Stimulated activated effector memory CD8-positive, alpha-beta T cell treated with anti-CD3 and anti-CD28 coated beads, Interleukin-12 subunit alpha, Interleukin-12 subunit beta, amount 100 ng/mL, for 72 hours (primary cell): ENCODE measurements around the gene WIPI1.
A peak's percentile ranks its signal among the peaks of the same experiment; 100 is the strongest.

Experiments used
- ATAC-seq: fragments of 150-1000 bp; cut with Tn5 transposase; 2 replicates; pipeline ENCODE4 v1.10.0; 2021
- DNase-seq, 2 donors: peaks; one replicate each; pipeline ENCODE4 v3.0.0; 2021 to 2022; ENCODE audit warnings: low spot score in 2 of 2
- H3K27ac Mint-ChIP-seq: one replicate; pipeline ENCODE4 v1.8.0; 2022; ENCODE audit warnings: mild to moderate bottlenecking, mixed read lengths
- H3K36me3 Mint-ChIP-seq: one replicate; pipeline ENCODE4 v1.8.0; 2022; ENCODE audit warnings: mild to moderate bottlenecking, mixed read lengths
- H3K4me1 Mint-ChIP-seq: one replicate; pipeline ENCODE4 v1.8.0; 2022; ENCODE audit warnings: mixed read lengths
- H3K4me3 Mint-ChIP-seq: one replicate; pipeline ENCODE4 v1.8.0; 2022; ENCODE audit warnings: mild to moderate bottlenecking, mixed read lengths
- H3K9me3 Mint-ChIP-seq: one replicate; pipeline ENCODE4 v1.8.0; 2022; ENCODE audit warnings: mixed read lengths

WIPI1 gene

DNA sequence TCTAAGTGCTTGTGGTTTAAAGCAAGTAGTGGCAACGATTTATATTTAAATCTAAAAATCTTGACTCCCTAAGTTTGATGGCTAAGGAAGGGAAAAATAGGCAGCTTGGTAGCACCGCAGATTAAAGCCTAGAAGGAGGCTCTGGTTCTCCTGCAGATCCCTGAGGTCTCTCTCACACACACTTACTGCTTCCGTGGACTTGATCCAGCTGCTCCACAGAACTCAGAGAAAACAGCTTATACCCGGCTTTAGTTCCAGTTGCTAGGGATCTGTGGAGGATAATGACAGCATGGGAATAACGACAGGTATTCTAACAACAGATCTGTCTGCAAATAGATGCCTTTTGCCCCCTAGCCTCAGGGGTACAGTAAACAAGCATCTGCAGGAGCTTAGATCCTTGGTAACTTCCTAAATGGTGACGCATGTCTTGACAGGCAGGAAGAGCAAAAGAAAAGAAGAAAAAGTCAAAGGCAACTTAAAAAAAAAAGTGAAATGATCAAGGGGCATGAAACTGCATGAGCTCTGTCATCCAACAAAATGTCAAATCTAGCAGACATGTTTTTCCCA is 4.5 kb downstream of the WIPI1 start:
- Mint-ChIP-seq H3K4me1 (peaks cover 16% of the 10 kb centered on the region), H3K4me3 (no peak overlapping the region), H3K9me3 (no peaks in the 10 kb centered on the region), H3K27ac (no peak overlapping the region), H3K36me3 (peaks cover 54% of the 10 kb centered on the region)
- ATAC-seq (no peak), DNase-seq (no peak)

GRCh38 chr17:68451670-68452354 is 5.5 kb downstream of the WIPI1 start:
- Mint-ChIP-seq H3K4me1 (peaks cover 11% of the 10 kb centered on the region), H3K4me3 (no peak overlapping the region), H3K27ac (no peak overlapping the region), H3K36me3 (peaks cover 63% of the 10 kb centered on the region), H3K9me3 (no peaks in the 10 kb centered on the region)
- DNase-seq = no peak
- ATAC-seq = no peak

- DNase-seq (no peak), ATAC-seq (no peak)
- Mint-ChIP-seq H3K4me1 (peaks cover 1% of the 10 kb centered on the region), H3K36me3 (peaks cover 73% of the 10 kb centered on the region), H3K9me3 (no peaks in the 10 kb centered on the region), H3K27ac (no peak overlapping the region), H3K4me3 (no peak overlapping the region)
Observed at GRCh38 chr17:68450801-68451200, 6.5 kb downstream of the WIPI1 start.

GRCh38 chr17:68450391-68450790 is 6.9 kb downstream of the WIPI1 start:
- ATAC-seq (no peak), DNase-seq (no peak)
- H3K4me1 Mint-ChIP-seq = no peaks in the 10 kb centered on the region
- H3K4me3 Mint-ChIP-seq = no peak overlapping the region
- H3K36me3 Mint-ChIP-seq = peaks cover 76% of the 10 kb centered on the region
- H3K9me3 Mint-ChIP-seq = no peaks in the 10 kb centered on the region
- no peak overlapping the region for H3K27ac Mint-ChIP-seq

DNA sequence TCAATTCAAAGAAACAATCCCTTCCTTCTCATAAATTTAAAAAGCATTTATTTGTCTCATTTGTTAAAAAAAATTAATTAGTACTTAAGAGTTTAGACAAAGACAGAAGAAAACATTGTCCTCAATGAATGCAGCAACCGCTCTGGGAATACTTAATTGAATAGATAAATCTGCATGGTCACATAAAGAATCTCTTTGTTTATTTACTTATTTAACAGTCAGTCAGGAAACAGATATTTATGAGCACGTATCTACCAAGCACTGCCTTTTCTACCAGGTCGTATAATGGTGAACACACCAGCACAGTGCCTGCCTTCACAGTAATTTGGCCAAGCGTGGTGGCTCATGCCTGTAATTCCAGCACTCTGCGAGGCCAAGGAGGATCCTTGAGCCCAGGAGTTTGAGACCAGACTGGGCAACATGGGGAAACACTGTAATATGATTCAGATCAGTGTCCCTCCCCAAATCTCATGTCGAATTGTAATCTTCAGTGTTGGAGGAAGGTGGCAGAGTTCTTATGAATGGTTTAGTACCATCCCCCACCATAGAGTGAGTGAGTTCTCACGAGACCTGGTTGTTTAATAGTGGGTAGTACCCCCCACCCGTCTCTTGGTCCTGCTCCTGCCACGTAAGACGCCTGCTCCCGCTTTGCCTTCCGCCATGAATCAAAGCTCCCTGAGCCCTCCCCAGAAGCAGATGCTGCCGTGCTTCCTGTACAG is 8.1 kb downstream of the WIPI1 start:
- Mint-ChIP-seq H3K9me3 (no peaks in the 10 kb centered on the region), H3K36me3 (peaks cover 83% of the 10 kb centered on the region), H3K4me1 (no peaks in the 10 kb centered on the region), H3K27ac (no peak overlapping the region), H3K4me3 (no peak overlapping the region)
- DNase-seq (no peak), ATAC-seq (no peak)

DNA sequence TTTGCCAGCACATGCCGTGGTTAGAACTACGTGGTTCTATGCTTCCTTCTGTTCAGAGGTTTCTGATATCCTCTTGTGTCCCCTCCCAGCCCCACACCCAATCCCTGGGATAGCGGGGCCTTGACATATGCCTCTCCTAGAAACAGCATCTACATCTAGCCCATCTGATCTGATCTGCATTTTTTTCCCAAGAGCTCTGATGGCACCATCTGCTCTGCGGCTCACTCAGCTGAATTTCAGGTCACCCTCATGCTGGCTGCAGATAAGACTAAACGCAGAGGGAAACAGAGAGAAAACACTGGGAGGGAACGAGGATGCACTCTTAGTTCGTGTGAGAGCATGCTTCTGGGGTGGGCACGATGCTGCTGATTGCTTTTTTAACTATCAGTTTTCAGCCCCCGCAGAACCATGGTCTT is 10.7 kb downstream of the WIPI1 start:
- Mint-ChIP-seq H3K4me1 (no peaks in the 10 kb centered on the region), H3K4me3 (no peak overlapping the region), H3K9me3 (no peaks in the 10 kb centered on the region), H3K27ac (no peak overlapping the region), H3K36me3 (peaks cover 86% of the 10 kb centered on the region)
- DNase-seq (no peak), ATAC-seq (no peak)

DNA sequence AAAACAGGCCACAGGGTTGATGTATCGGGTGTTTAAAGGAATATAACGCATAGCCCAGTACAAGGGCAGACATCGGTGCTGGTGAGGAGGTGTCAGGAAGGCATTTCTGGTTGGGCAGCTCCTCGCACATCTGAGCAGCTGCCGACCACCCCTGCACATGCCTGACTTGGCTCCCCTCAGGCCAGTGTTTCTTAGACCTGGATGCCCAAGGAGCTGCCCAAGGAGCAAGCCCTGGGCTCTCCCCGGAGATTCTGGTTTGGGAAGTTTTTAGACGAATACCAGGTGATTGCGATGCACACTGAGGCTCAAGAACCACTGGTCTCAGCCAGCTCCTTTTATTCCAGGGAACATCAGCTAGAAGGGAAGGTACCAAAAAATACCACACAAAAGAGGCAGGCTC is 11.6 kb downstream of the WIPI1 start:
- Mint-ChIP-seq H3K27ac (peak overlapping the region; percentile 89), H3K4me1 (no peaks in the 10 kb centered on the region), H3K9me3 (no peaks in the 10 kb centered on the region), H3K36me3 (peaks cover 86% of the 10 kb centered on the region), H3K4me3 (no peak overlapping the region)
- DNase-seq = no peak
- no peak for ATAC-seq

DNA sequence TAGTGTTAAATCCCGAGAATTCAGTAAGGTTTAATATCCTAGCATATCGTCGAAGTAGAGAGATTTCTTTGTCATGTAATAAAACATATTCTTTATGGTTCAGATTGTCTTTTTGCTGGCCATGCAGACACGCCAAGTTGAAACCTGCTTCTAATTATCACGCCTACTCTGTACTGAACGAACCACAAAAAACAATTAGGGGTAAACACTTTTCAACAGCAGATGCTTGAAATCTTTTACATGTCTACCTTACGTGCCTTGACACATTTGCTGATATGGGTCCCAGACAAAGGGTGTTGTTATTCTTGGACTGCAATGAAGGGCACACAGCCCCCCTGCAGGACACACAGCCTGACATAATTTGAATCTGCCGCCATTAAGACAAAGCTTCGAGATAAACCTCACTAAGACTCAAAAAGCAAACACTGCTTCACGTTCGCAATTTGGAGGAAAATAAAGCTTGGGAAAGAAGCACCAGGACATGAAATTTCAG is 13.3 kb downstream of the WIPI1 start:
- peaks cover 5% of the 10 kb centered on the region for H3K4me1 Mint-ChIP-seq
- no peak for DNase-seq

DNA sequence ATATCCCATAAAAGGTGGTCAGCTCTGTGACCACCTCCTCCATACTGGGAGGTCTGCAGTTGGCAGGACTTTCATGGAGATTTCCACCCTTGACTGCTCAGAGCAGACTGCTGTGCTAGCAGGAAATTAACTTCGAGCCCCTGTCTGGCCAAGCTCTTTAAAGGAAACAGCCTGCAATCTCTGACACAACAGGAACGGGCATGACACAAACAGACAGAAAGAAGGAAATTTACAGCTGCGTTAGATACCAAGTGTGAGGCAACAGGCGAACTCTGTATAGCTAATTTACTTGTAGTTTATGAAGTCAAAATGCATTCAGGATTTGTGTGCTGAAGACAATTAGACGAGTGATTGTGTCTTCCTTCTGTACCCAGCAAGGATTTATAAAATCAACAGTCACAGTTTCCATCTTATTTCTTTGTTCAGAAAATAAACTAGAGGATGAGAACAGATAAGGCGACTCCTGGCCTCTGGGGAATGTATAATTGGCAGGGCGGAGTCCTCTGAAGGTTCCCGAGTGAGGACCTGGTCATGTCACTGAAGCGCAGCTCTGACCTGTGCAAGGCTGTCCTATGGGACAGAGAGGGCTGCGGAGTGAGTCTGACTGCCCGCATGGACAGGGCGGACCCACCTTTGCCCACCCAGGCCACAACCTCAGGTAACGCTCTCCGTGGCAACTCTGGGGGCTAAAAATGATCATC is 16.1 kb downstream of the WIPI1 start:
- Mint-ChIP-seq H3K9me3 (no peaks in the 10 kb centered on the region), H3K36me3 (peaks cover 46% of the 10 kb centered on the region), H3K4me1 (peaks cover 33% of the 10 kb centered on the region), H3K27ac (peak overlapping the region; percentile 45), H3K4me3 (no peak overlapping the region)
- DNase-seq (no peak), ATAC-seq (no peak)

More for the DNA sequence above, 13.3 kb downstream of the WIPI1 start:
- Mint-ChIP-seq H3K4me3 (no peak overlapping the region), H3K36me3 (peaks cover 70% of the 10 kb centered on the region), H3K27ac (no peak overlapping the region), H3K9me3 (no peaks in the 10 kb centered on the region)
- ATAC-seq = no peak

DNA sequence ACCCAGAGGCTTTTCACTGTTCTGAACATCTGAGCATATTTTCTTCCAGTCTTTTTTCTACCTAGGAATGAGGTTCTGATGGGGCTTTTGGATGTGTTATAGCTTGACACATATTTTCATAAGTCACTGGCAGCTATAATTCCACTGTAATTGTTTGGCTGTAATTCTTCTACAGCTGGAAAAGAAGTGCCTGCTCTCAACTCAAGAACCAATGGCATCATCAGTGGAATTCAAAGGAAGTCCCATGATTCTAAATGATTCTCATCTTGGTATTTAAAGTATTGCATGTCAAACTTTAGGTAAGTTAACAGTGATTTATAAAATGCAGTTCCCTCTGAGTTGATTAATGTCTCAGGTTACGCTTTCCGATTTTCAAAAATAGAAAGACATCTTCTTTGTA is 16.8 kb downstream of the WIPI1 start:
- Mint-ChIP-seq H3K27ac (peak overlapping the region; percentile 45), H3K36me3 (peaks cover 46% of the 10 kb centered on the region), H3K4me1 (peaks cover 40% of the 10 kb centered on the region), H3K4me3 (no peak overlapping the region), H3K9me3 (no peaks in the 10 kb centered on the region)
- no peak for ATAC-seq
- no peak for DNase-seq

DNA sequence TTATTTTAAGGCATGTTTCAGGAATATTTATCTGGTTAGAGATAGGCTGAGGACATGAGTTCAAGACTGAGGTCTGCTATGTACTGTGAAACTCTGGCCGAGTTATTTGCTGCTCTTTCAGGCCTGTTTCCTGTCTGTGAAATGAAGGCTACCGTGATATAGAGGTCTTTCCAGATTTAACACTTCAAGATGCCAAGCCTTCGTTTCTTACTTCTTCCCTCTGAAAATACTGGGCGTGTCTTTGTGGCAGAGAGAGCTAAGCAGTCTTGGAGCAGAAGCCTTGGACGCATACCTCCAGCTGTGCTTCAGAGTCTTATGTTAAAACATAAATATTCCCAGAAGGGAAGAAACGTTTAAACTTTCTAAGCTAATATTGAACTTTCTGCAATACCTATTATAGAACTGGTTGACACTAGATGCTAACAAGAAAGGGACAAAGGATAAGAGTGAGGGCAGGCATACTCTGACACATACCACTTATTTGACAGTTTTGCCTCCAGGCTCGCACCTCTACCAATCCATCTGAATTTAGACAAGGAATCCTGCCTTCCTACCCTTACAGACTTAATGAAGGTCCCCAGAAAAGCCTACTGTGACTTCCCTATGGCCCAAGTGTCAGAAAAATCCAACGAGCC is 17.5 kb downstream of the WIPI1 start:
- Mint-ChIP-seq H3K36me3 (peaks cover 43% of the 10 kb centered on the region), H3K27ac (peak overlapping the region; percentile 45), H3K4me1 (peaks cover 40% of the 10 kb centered on the region), H3K4me3 (no peak overlapping the region), H3K9me3 (no peaks in the 10 kb centered on the region)
- no peak for ATAC-seq
- no peak for DNase-seq

DNA sequence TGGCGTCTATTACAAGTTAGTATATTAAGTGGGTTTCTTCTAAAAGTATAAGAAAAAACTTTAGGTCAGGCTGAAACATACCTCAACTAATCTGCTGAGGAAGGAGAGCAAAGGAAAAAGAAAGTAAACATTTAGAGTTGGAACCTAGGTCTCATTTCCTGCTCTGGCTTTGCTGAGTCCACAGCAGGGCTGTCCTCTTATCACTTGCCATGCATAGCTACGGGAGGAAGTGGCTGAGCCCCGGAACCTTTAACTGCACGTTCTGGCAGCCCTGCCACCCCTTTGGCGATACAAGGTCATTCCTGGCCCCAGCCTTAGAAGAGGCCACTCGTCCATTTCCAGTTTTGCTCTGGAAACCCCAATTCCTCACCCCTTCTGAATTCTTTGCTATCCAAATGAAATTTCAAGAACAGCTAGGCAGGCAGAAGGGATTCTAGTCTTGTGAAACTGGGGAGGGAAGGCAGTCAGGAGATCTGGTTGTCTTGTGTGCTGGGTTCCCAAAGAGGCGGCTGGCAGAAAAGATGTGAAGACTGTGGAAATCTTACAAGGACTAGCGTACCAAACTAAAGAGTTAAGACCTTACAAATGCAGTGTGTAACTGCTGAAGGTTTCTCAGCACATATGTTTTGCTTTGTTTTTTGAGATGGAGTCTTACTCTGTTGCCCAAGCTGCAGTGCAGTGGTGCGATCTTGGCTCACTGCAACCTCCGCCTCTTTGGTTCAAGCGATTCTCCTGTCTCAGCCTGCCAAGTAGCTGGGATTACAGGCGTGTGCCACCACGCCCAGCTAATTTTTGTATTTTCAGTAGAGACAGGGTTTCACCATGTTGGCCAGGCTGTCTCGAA is 19.1 kb downstream of the WIPI1 start:
- Mint-ChIP-seq H3K4me3 (peak overlapping the region; percentile 57), H3K4me1 (peaks cover 40% of the 10 kb centered on the region), H3K9me3 (no peaks in the 10 kb centered on the region), H3K36me3 (peaks cover 46% of the 10 kb centered on the region), H3K27ac (peak overlapping the region; percentile 92)
- peak in 1 of 2 donors; percentile 70 for DNase-seq
- ATAC-seq = peak; percentile 79

- Mint-ChIP-seq H3K27ac (peak overlapping the region; percentile 92), H3K4me3 (peak overlapping the region; percentile 57), H3K4me1 (peaks cover 56% of the 10 kb centered on the region), H3K36me3 (peaks cover 52% of the 10 kb centered on the region), H3K9me3 (no peaks in the 10 kb centered on the region)
- ATAC-seq = peak; percentile 89
- peak; percentile 74 to 90 for DNase-seq
Observed at GRCh38 chr17:68435876-68436842, 21.1 kb downstream of the WIPI1 start.
